ENCODE data around the gene MCRIP2.

MCRIP2 gene

DNA sequence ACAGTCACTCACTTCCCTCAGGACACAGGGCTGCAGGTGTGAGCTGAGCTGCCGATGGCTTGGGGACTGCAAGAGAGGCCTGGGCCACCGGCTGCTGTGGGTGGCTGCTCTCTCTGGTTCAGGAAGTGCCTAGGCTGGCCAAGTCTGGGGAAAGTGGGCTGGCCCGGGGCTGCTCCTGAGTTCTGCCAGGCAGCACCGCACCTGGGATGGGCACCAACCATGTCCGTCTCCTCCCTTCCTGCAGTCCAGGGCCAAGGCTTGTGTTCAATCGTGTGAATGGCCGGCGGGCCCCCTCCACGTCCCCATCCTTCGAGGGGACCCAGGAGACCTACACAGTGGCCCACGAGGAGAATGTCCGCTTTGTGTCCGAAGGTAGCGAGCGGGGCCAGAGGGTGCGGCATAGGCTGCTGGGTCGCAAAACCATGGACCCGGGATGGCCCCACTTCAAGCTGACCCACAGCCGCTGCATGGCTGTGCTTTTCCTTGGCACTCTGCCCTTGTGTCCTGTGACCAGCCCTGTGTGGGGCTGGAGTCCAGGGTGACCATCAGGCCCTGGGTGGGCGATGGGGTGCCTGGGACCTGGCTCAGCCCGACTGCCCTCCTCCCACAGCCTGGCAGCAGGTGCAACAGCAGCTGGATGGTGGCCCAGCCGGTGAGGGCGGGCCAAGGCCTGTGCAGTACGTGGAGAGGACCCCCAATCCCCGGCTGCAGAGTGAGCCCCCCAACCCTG, 5.7 kb downstream of the MCRIP2 start:
- in situ Hi-C loops (cut with MboI; ENCODE audit: low sequenced_read_pairs), result no loop called here

GRCh38 chr16:648071-648780, 6.6 kb downstream of the MCRIP2 start:
- in situ Hi-C loops (cut with MboI; ENCODE audit: low sequenced_read_pairs), result no loop called here

GRCh38 chr16:648781-649589, 7.4 kb downstream of the MCRIP2 start, which contains the start of gene WDR90:
TSS of gene WDR90 (plus strand) at chr16:649365. CDS start at chr16:649417, 52 bp downstream.
- in situ Hi-C loops (cut with MboI; ENCODE audit: low sequenced_read_pairs), result no loop called here

DNA sequence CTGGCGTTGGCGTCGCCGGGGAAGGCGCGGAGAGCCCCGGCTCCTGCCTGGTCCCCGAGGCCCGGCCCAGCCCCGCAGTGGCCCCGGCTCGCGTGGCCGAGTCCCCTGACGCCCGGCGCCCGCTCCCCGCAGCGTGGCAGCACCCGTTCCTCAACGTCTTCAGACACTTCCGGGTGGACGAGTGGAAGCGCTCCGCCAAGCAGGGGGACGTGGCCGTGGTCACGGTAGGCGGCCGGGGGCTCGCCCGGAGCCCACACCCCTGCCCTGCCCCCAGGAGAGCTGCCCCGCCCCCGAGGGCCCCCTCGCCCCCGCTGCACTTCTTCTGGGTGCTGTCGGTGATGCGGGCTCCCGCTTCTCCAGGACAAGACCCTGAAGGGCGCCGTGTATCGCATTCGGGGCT, 8.0 kb downstream of the MCRIP2 start:
- in situ Hi-C loops (cut with MboI; ENCODE audit: low sequenced_read_pairs), result no loop called here

- in situ Hi-C loops (cut with MboI; ENCODE audit: low sequenced_read_pairs), result no loop called here
Observed at GRCh38 chr16:651844-652243, 10.2 kb downstream of the MCRIP2 start.

DNA sequence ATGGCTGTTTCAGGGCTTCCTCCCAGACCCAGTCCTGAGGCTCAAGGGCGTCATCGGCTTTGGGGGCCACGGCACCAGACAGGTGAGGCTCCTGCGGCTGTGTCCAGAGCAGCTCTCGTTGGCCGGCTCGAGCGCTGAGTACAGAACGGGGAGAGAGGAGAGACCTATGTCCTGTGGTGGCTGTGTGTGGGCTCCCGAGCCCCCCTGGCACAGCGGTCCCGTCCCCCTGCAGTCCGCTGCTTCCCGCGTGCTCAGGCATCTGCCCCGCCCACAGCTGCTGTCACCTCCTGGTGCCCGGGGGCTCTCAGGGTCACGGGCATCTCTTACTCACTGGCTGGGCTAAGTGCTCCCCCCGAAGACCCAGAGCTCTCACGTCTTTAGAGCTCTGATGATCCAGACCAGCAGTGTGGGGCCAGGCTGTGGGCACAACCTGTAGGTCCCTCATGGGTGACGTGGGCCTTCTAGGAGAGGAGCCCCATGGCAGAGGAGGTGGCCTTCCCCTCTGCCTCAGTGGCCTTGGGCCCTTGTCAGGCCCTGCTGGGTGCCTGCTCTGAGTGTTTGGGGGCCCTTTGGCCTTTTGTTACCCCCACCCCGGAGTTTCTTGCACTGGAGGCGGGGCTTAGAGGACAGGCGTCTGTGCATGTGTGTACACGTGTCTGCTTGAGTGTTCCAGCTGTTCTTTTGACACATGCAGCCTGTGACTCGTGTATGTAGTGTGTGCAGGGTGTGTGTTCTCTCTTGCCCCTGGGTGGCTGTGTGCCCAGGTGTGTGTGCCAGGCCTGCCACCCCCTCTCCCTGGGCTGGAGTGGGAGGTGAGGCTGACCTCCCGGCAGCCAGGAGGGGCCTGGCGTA, 11.1 kb downstream of the MCRIP2 start:
- in situ Hi-C loops (cut with MboI; ENCODE audit: low sequenced_read_pairs), result no loop called here

- in situ Hi-C loops (cut with MboI; ENCODE audit: low sequenced_read_pairs), result no loop called here
Observed at GRCh38 chr16:654034-654433, 12.4 kb downstream of the MCRIP2 start.

- in situ Hi-C loops (cut with MboI; ENCODE audit: low sequenced_read_pairs), result no loop called here
Observed at GRCh38 chr16:657487-657886, 15.9 kb downstream of the MCRIP2 start.

DNA sequence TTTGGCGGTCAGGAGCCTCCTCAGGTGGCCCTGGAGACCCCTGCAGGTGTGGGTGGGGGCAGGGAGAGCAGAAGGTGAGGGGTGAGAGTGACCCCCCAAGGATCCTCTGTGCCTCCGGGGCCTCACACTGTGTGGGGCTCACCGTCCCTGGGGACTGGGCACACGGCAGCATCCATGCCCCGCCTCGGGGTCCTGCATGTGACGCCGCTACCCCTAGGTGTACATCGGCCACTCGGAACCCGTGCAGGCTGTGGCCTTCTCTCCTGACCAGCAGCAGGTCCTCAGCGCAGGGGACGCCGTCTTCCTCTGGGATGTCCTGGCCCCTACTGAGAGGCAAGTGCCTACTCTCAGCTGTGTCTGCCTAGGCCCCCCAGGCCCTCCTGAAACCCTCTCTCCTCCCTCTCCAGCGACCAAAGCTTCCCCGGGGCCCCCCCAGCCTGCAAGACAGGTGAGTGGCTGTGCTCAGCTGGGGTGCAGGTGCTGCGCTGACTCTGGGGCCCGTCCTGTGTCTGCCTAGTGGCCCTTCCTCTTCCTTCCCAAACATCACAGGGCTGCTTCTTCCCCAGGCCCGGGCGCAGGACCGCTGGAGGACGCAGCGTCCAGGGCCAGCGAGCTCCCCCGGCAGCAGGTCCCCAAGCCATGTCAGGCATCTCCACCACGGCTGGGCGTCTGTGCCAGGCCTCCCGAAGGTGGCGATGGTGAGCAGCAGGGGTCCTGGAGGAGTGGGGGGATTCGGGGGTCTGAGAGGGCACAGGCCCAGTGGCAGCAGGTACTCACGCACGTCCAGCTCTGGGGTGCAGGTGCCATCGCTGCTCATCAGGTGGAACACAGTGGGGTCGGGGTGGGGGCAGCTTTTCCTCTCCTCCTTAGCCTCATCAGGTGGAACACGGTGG, 17.3 kb downstream of the MCRIP2 start:
- in situ Hi-C loops (cut with MboI; ENCODE audit: low sequenced_read_pairs), result no loop called here

DNA sequence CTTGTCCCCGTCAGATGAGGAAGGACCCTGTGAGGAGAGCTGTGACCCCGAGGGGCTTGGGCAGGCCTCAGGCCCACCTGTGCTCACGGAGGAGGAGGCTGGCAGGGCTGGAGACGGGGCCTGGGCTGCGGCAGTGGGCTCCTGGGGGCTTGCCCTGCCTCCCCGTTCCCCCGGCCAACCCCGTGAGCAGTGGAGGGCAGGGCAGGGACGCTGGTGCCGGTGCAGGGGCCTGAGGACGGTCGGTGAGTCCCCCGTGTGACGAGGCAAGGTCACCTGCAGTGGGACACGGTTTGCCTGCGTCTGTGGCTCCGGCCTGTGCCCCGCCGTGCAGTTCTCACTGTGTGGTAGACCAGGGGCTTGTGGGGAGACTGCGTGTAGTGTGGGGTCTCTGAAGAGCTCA, 18.0 kb downstream of the MCRIP2 start:
- in situ Hi-C loops (cut with MboI; ENCODE audit: low sequenced_read_pairs), result loop anchor here (10.0 kb wide), 1 partner anchor 265 kb away; the partner anchor contains the start of gene NME4

DNA sequence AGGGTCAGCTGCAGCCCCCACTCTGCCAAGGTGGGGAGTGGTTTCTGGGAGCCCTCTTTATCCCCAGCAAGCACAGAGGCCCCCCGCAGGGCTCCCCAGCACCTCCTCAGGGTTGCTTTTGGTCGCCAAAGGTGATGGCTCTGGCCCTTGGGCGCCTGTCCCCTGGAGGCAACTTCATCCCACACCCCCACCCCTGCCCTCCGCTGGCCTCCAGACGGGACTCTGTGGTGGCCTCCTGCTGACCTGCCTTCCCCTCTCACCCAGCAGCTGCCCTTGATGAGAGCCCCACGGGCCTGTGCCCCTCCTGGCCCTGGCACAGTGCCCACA, 18.5 kb downstream of the MCRIP2 start:
- in situ Hi-C loops (cut with MboI; ENCODE audit: low sequenced_read_pairs), result loop anchor here (10.0 kb wide), 1 partner anchor 265 kb away; the partner anchor contains the start of gene NME4

- in situ Hi-C loops (cut with MboI; ENCODE audit: low sequenced_read_pairs), result loop anchor here (10.0 kb wide), 1 partner anchor 266 kb away; the partner anchor contains the start of gene NME4
Observed at GRCh38 chr16:660459-661183, 19.0 kb downstream of the MCRIP2 start.

- in situ Hi-C loops (cut with MboI; ENCODE audit: low sequenced_read_pairs), result loop anchor here (10.0 kb wide), 1 partner anchor 267 kb away; the partner anchor contains the start of gene NME4
Observed at GRCh38 chr16:661184-661821, 19.7 kb downstream of the MCRIP2 start.

- in situ Hi-C loops (cut with MboI; ENCODE audit: low sequenced_read_pairs), result loop anchor here (10.0 kb wide), 1 partner anchor 267 kb away; the partner anchor contains the start of gene NME4
Observed at GRCh38 chr16:662095-662494, 20.5 kb downstream of the MCRIP2 start.

DNA sequence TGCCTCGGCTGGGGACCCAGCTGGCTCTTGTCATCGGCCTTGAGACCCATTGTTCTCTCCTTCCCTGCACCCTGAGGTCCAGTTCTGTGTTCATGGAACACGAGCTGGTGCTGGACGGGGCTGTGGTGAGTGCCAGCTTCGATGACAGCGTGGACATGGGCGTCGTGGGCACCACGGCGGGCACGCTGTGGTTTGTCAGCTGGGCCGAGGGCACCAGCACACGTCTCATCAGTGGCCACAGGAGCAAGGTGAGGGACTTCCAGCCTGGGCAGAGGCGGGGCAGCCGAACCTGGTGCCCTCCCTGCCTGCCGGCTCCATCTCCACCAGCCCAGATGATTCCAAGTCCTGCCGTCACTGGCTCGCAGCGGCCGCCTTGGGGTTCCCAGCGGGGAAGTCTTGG, 21.0 kb downstream of the MCRIP2 start:
- in situ Hi-C loops (cut with MboI; ENCODE audit: low sequenced_read_pairs), result loop anchor here (10.0 kb wide), 1 partner anchor 268 kb away; the partner anchor contains the start of gene NME4

GRCh38 chr16:666572-666971, 24.9 kb downstream of the MCRIP2 start:
- in situ Hi-C loops (cut with MboI; ENCODE audit: low sequenced_read_pairs), result loop anchor here (10.0 kb wide), 1 partner anchor 272 kb away; the partner anchor contains the start of gene NME4

- in situ Hi-C loops (cut with MboI; ENCODE audit: low sequenced_read_pairs), result loop anchor here (10.0 kb wide), 1 partner anchor 272 kb away; the partner anchor contains the start of gene NME4
Observed at GRCh38 chr16:667113-667779, 25.6 kb downstream of the MCRIP2 start.

All from HL-60/S4 (cell line).